H54 (cell line): ENCODE data around the gene CST7.
A peak's percentile ranks its signal among the peaks of the same experiment; 100 is the strongest.
"Not testable (repeated sequence)": the region's sequence is repeated elsewhere in the genome, so short reads cannot be mapped to it uniquely, and the experiment has no call there.

ENCODE experiments used
- DNase-seq: peaks from one replicate; pipeline ENCODE4 v3.0.0; 2011; ENCODE audit warnings: low spot score, mixed read lengths; ENCODE audit not compliant: insufficient read length
- FAIRE-seq: peaks from 3 replicates; lab custom pipeline; 2011; peaks lifted over from hg19 to GRCh38; lab: Jason Lieb, UNC
- POLR2A ChIP-seq: IDR thresholded peaks from 2 replicates; pipeline ENCODE4 v1.6.1; 2011; ENCODE audit warnings: low read depth, mild to moderate bottlenecking, low read length

CST7 gene

GRCh38 chr20:24917056-24917455 is 32.0 kb upstream of the CST7 start:
- TF ChIP-seq POLR2A = no peak
- no peak for FAIRE-seq
- no peak for DNase-seq

GRCh38 chr20:24917797-24918578 is 31.1 kb upstream of the CST7 start:
- TF ChIP-seq POLR2A = no peak
- FAIRE-seq = no peak
- DNase-seq = peak; percentile 77

- TF ChIP-seq POLR2A = no peak
- no peak for DNase-seq
- FAIRE-seq = no peak
Measured at GRCh38 chr20:24918579-24919566, 30.2 kb upstream of the CST7 start.

- DNase-seq, FAIRE-seq: not testable (repeated sequence)
Measured at GRCh38 chr20:24919665-24920064, 29.4 kb upstream of the CST7 start.

- not testable (repeated sequence) for FAIRE-seq, DNase-seq
Measured at GRCh38 chr20:24920706-24921105, 28.4 kb upstream of the CST7 start.

- not testable (repeated sequence) for FAIRE-seq, DNase-seq
Measured at GRCh38 chr20:24929259-24929658, 19.8 kb upstream of the CST7 start.

- not testable (repeated sequence) for DNase-seq, FAIRE-seq
Measured at GRCh38 chr20:24929867-24930723, 19.0 kb upstream of the CST7 start.

- not testable (repeated sequence) for FAIRE-seq, DNase-seq
Measured at GRCh38 chr20:24930724-24931688, 18.1 kb upstream of the CST7 start.

- not testable (repeated sequence) for FAIRE-seq, DNase-seq
Measured at GRCh38 chr20:24931893-24932292, 17.2 kb upstream of the CST7 start.

GRCh38 chr20:24933266-24933908 is 15.7 kb upstream of the CST7 start:
- no peak for FAIRE-seq
- DNase-seq = no peak
- TF ChIP-seq POLR2A = no peak

GRCh38 chr20:24934101-24934661 is 14.9 kb upstream of the CST7 start:
- TF ChIP-seq POLR2A = no peak

GRCh38 chr20:24934716-24935115 is 14.4 kb upstream of the CST7 start:
- FAIRE-seq (no peak), DNase-seq (no peak)
- TF ChIP-seq POLR2A = no peak

More at GRCh38 chr20:24934101-24934661, 14.9 kb upstream of the CST7 start:
- FAIRE-seq (no peak), DNase-seq (no peak)
